Osteoblast (primary cell): ENCODE data around the gene PTPRK. TPM values are rescaled to one million over a fixed set of nuclear protein-coding genes. Genes with fewer than 3 reads are reported as not detected.

Experiments
- DNase-seq: peaks from one replicate; pipeline ENCODE4 v3.0.0; 2011; ENCODE audit warnings: low spot score, mixed read lengths; ENCODE audit not compliant: insufficient read length; ENCODE audit errors: missing footprints
- H2AFZ ChIP-seq: 2 replicates; pipeline ENCODE4 v1.6.0; 2011; ENCODE audit warnings: mild to moderate bottlenecking, low read length
- H3K27ac ChIP-seq: 2 replicates; pipeline ENCODE4 v1.5.1; 2011; ENCODE audit warnings: mild to moderate bottlenecking, low read depth, low read length, moderate library complexity
- H3K27me3 ChIP-seq: 2 replicates; pipeline ENCODE4 v1.6.0; 2012; ENCODE audit warnings: mild to moderate bottlenecking, control low read depth, inconsistent platforms, low read length, moderate library complexity; ENCODE audit not compliant: insufficient read depth
- H3K36me3 ChIP-seq: 2 replicates; pipeline ENCODE4 v1.5.1; 2011; ENCODE audit warnings: mild to moderate bottlenecking, low read length, control low read depth, moderate library complexity; ENCODE audit not compliant: insufficient read depth
- H3K4me1 ChIP-seq: 2 replicates; pipeline ENCODE4 v1.5.1; 2011; ENCODE audit warnings: mild to moderate bottlenecking, low read length, control low read depth, moderate library complexity; ENCODE audit not compliant: insufficient read depth
- H3K4me2 ChIP-seq: 2 replicates; pipeline ENCODE4 v1.6.0; 2011; ENCODE audit warnings: mild to moderate bottlenecking, low read length; ENCODE audit not compliant: insufficient read depth
- H3K4me3 ChIP-seq: fragments of 200-600 bp; sonication (generic); 3 replicates; pipeline ENCODE4 v1.5.1; 2012; ENCODE audit warnings: mild to moderate bottlenecking, low read length, inconsistent platforms; ENCODE audit not compliant: insufficient read depth
- H3K79me2 ChIP-seq: 2 replicates; pipeline ENCODE4 v1.6.0; 2012; ENCODE audit warnings: mild to moderate bottlenecking, low read length, control low read depth, inconsistent platforms; ENCODE audit not compliant: insufficient read depth
- H3K9me3 ChIP-seq: 2 replicates; pipeline ENCODE4 v1.5.1; 2011; ENCODE audit warnings: low read depth, low read length, control low read depth
- H4K20me1 ChIP-seq: 2 replicates; pipeline ENCODE4 v1.6.0; 2012; ENCODE audit warnings: mild to moderate bottlenecking, low read length, control low read depth; ENCODE audit not compliant: insufficient read depth
- CTCF ChIP-seq: IDR thresholded peaks from 2 replicates; pipeline ENCODE4 v1.5.1; 2011; ENCODE audit warnings: mild to moderate bottlenecking, low read depth, low read length, moderate library complexity; ENCODE audit errors: extremely low read depth
- total RNA-seq: library from RNA; depleted of rRNA; stranded (reverse); fragments of >200 nt; gene quantifications from 2 replicates; pipeline ENCODE4 v1.2.3, GENCODE V29; 2012

PTPRK gene
- total RNA-seq, 1 donor = 165 TPM

GRCh38 chr6:127959869-127960268 is 560.5 kb downstream of the PTPRK start:
- H3K9me3 ChIP-seq = no peaks in the 10 kb centered on the region
- no peak overlapping the region for H2AFZ ChIP-seq
- H3K4me1 ChIP-seq = no peaks in the 10 kb centered on the region
- H3K36me3 ChIP-seq = no peaks in the 10 kb centered on the region
- no peak overlapping the region for H3K4me2 ChIP-seq
- H3K27ac ChIP-seq = no peak overlapping the region
- no peak for TF ChIP-seq CTCF
- no peak overlapping the region for H3K4me3 ChIP-seq
- no peaks in the 10 kb centered on the region for H3K79me2 ChIP-seq
- no peaks in the 10 kb centered on the region for H3K27me3 ChIP-seq
- DNase-seq = no peak
- no peaks in the 10 kb centered on the region for H4K20me1 ChIP-seq

- H3K36me3 ChIP-seq = no peaks in the 10 kb centered on the region
- no peaks in the 10 kb centered on the region for H3K9me3 ChIP-seq
- H4K20me1 ChIP-seq = no peaks in the 10 kb centered on the region
- no peaks in the 10 kb centered on the region for H3K4me1 ChIP-seq
- H2AFZ ChIP-seq = no peak overlapping the region
- TF ChIP-seq CTCF = no peak
- no peaks in the 10 kb centered on the region for H3K79me2 ChIP-seq
- H3K27ac ChIP-seq = no peak overlapping the region
- H3K4me2 ChIP-seq = no peak overlapping the region
- no peak for DNase-seq
- H3K27me3 ChIP-seq = no peaks in the 10 kb centered on the region
- no peak overlapping the region for H3K4me3 ChIP-seq
These were observed 563.4 kb downstream of the PTPRK start for GRCh38 chr6:127956956-127957355.

- Histone ChIP-seq H2AFZ (no peak overlapping the region), H3K79me2 (no peaks in the 10 kb centered on the region), H3K4me2 (no peak overlapping the region), H3K4me3 (no peak overlapping the region), H3K27me3 (no peaks in the 10 kb centered on the region), H4K20me1 (no peaks in the 10 kb centered on the region), H3K36me3 (no peaks in the 10 kb centered on the region), H3K4me1 (no peaks in the 10 kb centered on the region), H3K9me3 (no peaks in the 10 kb centered on the region), H3K27ac (no peak overlapping the region)
- DNase-seq = no peak
- no peak for TF ChIP-seq CTCF
These were observed 564.0 kb downstream of the PTPRK start for GRCh38 chr6:127956260-127956888.

GRCh38 chr6:127954082-127954481 is 566.3 kb downstream of the PTPRK start:
- Histone ChIP-seq H4K20me1 (no peaks in the 10 kb centered on the region), H3K27ac (no peak overlapping the region), H3K36me3 (no peaks in the 10 kb centered on the region), H2AFZ (no peak overlapping the region), H3K79me2 (no peaks in the 10 kb centered on the region), H3K4me2 (no peak overlapping the region), H3K9me3 (no peaks in the 10 kb centered on the region), H3K27me3 (no peaks in the 10 kb centered on the region), H3K4me3 (no peak overlapping the region), H3K4me1 (no peaks in the 10 kb centered on the region)
- DNase-seq = no peak
- no peak for TF ChIP-seq CTCF
